GM21723 (cell line): ENCODE data around the gene NBPF3.
"Not testable (repeated sequence)": the region's sequence is repeated elsewhere in the genome, so short reads cannot be mapped to it uniquely, and the experiment has no call there.

Experiments used
- ATAC-seq: cut with Tn5 transposase; IDR thresholded peaks from one replicate; pipeline ENCODE4 v1.9.1; 2021; ENCODE audit warnings: mild to moderate bottlenecking, moderate library complexity; ENCODE audit not compliant: unreplicated experiment

The NBPF3 gene

DNA sequence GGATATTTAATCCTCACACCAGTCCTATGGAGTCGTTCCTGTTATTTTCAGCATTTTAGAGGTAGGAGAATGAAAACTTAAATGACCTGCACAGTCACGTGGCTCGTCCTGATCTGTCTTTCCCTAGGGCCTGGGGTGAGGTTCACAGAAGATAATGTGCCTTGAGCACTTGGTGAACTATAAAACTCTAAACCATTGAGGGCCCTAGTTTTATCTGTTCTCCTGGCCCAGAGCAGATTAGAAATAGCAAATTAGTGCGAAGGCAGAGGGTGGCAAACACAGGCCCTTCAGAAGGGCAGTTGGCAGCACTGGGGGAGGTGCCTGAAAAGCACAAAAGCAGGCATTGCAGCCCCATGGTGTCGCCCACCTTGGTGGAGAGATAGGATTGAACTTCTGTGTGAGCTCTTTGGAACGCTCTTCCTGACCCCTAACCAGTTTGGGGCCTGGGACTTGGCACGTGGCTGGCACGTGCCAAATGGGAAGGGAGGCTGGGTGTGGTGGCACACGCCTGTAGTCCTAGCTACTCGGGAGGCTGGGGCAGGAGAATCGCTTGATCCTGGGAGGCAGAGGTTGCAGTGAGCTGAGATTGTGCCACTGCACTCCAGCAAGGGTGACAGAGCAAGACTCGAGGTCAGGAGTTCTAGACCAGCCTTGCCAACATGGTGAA is 1.2 kb upstream of the NBPF3 start:
- ATAC-seq: not testable (repeated sequence)

- ATAC-seq: no peak
These were observed 604 bp upstream of the NBPF3 start for GRCh38 chr1:21439345-21439720.

GRCh38 chr1:21440630-21441125 is 741 bp downstream of the NBPF3 start:
- not testable (repeated sequence) for ATAC-seq

DNA sequence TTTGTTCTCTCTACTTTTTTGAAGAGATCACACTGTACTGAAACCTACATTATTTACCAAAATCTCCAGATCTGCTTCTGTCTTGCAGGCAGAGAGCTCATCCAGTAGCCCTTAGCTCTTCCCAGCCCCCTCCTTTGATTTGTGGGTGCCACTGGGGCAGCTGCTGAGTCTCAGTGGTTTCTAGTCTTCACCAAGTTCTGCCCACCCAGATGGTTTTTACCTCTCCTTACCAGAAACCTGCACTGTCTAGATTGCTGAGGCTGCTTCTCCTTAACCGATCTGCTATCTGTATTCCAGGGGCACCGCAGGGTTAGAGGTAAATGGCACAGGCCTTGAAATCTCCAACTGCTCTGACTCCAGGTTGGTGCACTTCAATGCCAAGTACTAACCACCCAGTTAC is 6.7 kb downstream of the NBPF3 start:
- not testable (repeated sequence) for ATAC-seq

- ATAC-seq: no peak
These were observed 7.4 kb downstream of the NBPF3 start for GRCh38 chr1:21447311-21447710.

- no peak for ATAC-seq
These were observed 10.0 kb downstream of the NBPF3 start for GRCh38 chr1:21449906-21450305.

DNA sequence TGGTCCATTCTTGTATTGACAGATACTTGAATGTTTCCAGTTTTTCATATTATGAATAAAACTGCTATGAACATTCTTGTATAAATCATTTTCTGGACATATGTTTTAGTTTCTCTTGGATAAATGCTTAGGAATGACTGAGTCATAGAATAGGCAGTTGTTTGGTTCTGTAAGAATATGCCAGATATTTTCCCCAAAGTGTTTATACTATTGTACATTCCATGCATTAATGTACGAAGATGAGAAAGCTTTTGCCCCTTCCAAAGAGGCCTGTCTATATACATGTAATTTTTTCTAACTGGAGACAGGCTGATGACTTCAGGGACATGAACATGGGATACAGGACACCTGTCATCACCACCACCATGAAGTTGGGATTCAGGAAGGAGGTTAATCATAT is 11.3 kb downstream of the NBPF3 start:
- ATAC-seq: no peak

DNA sequence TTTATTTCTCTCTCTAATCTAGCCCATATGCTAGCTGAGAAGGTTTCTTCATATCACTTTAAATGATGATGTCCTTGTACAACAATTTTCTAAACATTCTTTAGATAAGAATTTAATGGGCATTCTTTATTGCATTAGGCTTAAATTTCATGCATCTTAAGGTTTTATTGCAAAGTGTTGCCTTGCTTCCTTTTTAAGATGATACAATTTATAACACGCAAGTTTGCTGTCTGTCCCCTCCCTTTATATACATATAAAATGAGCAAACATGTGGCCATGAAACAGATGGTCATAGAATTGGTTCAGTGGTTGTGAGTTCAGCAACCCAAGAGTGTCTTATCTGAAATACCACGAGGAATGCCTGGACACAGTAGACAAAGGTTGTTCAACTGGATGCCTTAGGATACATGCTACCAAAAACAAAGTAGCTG is 12.1 kb downstream of the NBPF3 start:
- ATAC-seq: no peak

DNA sequence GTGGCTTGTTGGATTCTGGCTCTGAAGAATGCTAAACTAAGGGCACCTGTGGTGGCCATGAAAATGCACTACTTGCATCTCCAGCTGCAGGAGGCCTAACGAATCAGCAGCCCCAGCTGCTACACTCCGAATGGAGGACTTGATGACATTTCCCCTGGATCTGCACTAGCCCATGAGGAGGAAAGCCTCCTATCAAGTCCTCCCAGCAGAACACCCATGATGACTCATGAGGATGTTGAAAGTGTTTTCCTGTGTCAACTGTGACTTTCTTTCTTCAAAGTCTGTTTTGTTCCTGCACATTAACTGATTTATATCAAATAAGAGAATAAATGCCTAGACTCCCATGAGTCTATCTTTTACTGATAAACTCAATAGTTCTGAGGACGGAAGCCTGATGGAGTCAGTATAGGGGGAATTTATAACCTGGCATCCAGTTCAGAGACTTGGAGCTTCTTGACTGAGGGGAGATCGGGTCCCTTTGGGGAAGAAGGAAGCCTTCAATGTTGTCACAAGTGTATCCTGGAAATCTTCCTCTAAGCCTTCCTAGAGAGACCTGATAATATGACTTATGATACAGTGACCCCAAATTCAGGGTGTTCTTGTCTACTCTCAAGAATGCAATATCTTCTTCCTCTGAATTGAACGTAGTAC is 14.2 kb downstream of the NBPF3 start:
- not testable (repeated sequence) for ATAC-seq

DNA sequence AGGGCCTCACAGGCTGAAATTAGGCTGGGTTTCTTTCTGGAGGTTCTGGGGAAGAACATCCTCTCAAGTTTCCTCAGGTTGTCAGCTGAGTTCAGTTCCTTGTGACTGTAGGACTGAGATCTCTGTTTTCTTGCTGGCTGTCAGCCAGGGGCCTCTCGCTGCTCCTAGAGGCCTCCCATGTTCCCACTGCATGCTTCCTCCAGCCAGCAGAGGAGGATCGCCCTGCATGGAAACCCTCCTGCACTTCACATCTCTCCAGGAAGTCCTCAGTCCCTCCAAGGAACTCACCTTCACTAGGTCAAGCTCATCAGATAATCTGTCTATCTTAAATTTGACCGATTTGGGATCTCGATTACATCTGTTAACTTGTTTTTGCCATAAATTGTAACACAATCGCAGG is 15.0 kb downstream of the NBPF3 start:
- not testable (repeated sequence) for ATAC-seq

DNA sequence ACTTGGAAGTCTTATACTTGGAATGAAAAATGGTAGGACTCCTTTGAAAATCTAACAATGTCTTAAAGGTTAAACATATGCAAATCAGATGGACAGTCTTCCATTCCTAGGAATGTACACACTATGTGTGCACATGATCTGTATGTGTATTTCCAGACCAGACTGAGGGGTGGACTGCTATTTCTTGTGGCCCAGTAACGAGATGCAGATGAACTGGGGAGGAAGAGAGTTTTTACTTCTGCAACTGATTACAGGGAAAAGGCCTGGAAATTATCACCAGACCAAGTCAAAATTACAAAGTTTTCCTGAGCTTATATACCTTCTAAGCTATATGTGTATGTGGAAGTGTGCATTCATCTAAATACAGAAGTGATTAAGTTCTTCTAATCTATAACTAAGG is 17.7 kb downstream of the NBPF3 start:
- ATAC-seq: no peak

DNA sequence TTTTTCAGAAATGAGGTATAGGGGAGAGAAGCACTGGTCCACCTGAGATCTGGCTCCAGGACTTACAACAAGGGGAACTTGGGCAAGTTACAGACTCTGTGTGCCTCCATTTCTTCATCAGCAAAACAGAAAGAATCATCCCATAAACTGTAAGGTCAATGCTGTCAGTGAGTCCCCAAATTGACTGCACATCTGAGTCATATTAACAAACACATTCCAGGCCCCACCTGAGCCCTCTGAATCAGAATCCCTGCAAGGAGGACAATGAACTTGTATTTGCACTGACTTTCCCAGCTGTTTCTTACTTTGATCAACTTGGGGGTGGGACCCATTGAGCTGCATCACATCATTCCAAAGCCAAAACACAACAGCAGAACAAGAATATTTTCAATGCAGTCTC is 25.2 kb downstream of the NBPF3 start:
- ATAC-seq: not testable (repeated sequence)

GRCh38 chr1:21467946-21468345 is 28.0 kb downstream of the NBPF3 start:
- not testable (repeated sequence) for ATAC-seq

DNA sequence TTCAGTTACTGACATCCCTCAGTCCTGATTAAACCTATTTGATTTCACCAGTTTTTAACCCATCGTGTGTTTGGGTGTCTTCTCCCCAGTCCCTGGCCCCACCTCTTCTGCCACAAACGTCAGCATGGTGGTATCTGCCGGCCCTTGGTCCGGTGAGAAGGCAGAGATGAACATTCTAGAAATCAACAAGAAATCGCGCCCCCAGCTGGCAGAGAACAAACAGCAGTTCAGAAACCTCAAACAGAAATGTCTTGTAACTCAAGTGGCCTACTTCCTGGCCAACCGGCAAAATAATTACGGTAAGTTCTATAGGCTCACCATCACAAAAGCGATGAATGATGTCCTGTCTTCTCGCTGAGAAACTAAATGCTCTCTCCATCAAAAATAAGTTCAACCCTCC is 28.7 kb downstream of the NBPF3 start:
- ATAC-seq: no peak

GRCh38 chr1:21469581-21469980 is 29.6 kb downstream of the NBPF3 start:
- no peak for ATAC-seq

DNA sequence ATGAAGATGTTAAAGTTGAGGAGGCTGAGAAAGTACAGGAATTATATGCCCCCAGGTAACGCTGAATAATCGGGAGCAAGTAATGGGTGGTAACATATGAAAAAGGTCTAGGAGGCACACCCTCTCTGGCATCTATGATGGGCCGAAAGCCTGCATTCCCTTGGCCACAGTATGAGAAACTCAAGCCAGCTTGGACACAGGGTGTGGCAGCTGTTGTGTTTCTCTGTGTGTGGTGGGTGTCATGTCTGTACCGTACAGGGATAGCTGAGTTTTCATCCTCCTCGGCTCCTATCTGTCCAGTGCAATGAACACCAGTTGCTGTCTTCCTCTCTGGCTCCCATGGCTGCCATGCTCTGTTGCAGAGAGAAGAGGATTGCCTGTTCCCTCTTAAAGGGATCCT is 32.9 kb downstream of the NBPF3 start:
- ATAC-seq: no peak

DNA sequence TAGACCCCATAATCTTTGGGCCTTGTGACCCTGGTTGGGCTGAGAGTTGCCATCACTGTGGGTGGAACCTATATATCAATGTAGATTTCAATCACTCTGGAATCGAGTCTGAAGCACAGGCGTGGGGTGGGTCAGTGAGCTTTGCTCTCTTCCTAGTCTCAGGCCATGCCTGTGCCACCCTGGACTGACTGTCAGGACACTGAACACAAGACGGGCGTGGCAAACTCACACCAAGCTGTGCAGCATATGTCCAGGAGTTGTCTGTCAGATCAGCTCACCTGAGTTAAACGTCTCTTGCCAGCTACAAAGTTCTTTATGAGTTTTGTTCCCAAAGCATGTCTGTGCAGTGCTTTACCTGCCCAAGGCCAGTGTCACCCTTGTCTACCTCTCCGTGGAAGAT is 38.4 kb downstream of the NBPF3 start:
- ATAC-seq: no peak

DNA sequence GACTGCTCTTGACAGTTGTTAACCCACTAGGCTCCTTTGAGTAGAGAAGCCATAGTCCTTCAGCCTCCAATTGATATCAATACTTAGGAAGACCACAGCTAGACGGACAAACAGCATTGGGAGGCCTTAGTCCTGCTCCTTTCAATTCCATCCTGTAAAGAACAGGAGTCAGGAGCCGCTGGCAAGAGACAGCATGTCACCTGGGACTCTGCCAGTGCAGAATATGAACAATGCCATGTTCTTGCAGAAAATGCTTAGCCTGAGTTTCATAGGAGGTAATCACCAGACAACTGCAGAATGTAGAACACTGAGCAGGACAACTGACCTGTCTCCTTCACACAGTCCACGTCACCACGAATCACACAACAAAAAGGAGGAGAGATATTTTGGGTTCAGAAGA is 43.9 kb downstream of the NBPF3 start:
- not testable (repeated sequence) for ATAC-seq

- ATAC-seq: no peak
These were observed 49.2 kb downstream of the NBPF3 start for GRCh38 chr1:21489146-21489545.

DNA sequence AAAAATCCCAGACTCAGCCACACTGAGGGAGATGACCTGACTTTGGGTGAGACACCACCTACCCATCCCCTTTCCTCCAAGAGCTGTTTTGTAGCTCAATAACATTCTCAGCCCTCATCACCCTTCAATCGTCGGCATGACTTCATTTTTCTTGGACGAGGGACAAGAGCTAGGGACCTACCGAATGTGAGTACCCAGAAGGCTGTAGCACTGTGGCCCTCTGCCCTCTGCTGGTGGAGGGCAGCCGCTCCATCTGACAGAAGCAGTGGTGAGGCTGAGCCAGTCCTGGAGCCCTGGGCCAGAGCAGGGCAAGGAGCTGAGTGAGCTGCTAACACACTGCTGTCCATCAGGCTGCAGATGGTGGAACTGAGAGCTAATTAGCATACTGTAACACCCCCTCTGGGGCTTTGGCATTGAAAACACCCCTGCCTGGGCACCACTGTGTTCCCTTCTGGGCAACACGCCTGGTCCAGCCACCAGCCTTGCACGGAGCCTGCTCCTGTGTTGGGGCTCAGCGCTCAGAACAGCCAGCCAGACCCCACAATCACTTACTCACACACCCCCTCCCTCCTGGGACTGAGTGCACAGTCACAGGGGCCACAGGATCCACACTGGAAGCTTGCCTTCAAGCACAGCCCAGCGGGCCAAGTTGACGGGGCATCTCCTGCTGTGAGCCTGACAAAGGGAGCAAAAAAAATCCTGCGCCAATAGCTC is 51.0 kb downstream of the NBPF3 start:
- ATAC-seq: no peak

DNA sequence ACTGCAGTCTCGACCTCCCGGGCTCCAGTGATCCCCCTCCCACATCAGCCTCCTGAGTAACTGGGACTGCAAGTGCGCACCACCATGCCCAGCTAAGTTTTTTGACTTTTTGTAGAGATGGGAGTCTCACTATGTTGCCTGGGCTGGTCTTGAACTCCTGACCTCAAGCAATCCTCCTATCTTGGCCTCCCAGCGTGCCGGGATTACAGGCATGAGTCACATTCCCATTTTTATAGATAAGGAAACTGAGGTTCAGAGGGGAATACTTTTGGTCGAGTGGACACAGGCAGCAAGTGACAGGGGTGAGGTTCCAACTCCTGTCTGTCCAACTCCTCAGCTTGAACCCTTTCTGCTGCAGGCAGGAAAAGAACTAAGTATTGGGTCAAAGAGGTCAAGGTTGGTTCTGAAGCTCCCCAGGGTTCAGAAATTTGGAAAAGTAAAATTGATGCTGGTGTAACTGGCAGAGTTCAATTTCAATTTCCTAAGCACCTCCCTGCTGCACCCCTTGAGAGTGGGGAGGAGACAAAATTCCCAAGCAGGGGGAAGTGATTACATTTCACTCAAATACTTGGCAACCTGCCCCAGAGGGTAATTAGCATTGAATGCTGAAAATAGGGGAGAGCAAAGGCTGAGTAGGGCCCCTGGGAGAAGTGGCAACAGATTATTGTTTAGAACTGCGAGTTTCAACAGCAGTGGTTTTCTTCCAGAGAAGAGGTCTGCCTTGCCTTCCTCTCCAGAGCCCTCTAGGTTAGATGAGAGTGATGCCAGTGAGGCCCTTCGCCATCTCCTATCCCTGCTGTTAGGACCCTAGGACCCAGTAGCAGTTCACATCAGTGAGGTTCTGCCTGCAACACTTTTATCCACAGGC is 51.8 kb downstream of the NBPF3 start:
- ATAC-seq: no peak
